BE2C (cell line): Measurements from ENCODE around the gene TBC1D10A.

Source experiments
- DNase-seq: peaks from one replicate; pipeline ENCODE4 v3.0.0-alpha.2; 2020
- H3K27me3 ChIP-seq: fragments of 250-450 bp; sonication (Bioruptor Pico); 2 replicates; pipeline ENCODE4 v1.5.1; 2020; ENCODE audit warnings: mild to moderate bottlenecking
- H3K36me3 ChIP-seq: fragments of 250-450 bp; sonication (Bioruptor Pico); 2 replicates; pipeline ENCODE4 v1.5.1; 2020; ENCODE audit warnings: mild to moderate bottlenecking
- H3K4me1 ChIP-seq: fragments of 250-450 bp; sonication (Bioruptor Pico); 2 replicates; pipeline ENCODE4 v1.5.1; 2020
- H3K4me3 ChIP-seq: 2 replicates; pipeline ENCODE4 v1.5.1; 2011; ENCODE audit warnings: low read depth, low read length
- H3K9me3 ChIP-seq: fragments of 250-450 bp; sonication (Bioruptor Pico); 2 replicates; pipeline ENCODE4 v1.5.1; 2020
- TF ChIP-seq, protein P1 (sequence below): IDR thresholded peaks from 2 replicates; pipeline ENCODE4 v1.5.1; 2012; ENCODE audit warnings: mild to moderate bottlenecking, low read depth, low read length

Gene TBC1D10A

DNA sequence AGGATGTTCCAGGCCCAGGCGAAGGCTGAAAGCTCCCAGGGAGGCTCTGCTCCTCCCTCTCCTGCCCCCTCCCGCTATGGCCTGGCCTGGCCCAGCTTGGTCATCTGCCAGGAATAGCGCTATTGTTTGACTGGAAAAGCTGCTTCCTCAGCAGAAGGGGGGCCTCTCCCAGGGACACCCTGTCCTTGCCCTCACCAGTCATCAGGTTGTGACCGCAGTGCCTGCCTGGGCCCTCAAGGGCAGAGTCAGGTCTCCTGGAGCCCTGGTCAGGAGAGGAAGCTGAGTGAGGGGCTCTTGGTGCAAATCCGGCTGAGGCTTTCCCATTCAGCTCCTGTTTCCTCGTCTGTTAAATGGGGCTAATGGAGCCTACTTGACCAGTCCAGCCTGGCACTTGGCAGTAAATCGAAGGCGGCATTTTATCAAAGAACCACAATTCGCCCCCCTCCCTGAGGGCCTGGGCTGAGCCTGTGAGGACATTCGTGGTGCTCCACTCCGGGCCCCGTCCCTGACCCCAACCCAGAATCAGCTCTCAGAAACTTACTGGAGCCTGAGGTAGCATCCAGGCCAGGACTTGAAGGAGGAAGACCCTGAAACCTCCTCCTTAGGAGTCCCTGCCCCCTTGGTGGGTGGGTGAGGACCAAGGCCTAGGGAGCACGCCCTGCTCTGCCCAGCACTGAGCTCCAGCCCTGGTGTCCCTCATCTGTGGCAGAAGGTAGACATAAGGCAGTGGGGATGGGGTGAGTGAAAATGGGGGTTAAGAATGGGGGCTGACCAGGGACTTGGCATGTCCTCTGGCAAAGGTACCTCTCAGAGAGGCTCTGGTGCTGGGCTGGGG lies 35.5 kb downstream of the TBC1D10A start:
- TF ChIP-seq, protein P1, sequence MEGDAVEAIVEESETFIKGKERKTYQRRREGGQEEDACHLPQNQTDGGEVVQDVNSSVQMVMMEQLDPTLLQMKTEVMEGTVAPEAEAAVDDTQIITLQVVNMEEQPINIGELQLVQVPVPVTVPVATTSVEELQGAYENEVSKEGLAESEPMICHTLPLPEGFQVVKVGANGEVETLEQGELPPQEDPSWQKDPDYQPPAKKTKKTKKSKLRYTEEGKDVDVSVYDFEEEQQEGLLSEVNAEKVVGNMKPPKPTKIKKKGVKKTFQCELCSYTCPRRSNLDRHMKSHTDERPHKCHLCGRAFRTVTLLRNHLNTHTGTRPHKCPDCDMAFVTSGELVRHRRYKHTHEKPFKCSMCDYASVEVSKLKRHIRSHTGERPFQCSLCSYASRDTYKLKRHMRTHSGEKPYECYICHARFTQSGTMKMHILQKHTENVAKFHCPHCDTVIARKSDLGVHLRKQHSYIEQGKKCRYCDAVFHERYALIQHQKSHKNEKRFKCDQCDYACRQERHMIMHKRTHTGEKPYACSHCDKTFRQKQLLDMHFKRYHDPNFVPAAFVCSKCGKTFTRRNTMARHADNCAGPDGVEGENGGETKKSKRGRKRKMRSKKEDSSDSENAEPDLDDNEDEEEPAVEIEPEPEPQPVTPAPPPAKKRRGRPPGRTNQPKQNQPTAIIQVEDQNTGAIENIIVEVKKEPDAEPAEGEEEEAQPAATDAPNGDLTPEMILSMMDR, result no peak
- peaks cover 16% of the 10 kb centered on the region for H3K4me1 ChIP-seq
- no peaks in the 10 kb centered on the region for H3K27me3 ChIP-seq
- H3K4me3 ChIP-seq, result no peak overlapping the region
- no peaks in the 10 kb centered on the region for H3K9me3 ChIP-seq
- H3K36me3 ChIP-seq, result no peaks in the 10 kb centered on the region
- DNase-seq, result peak; percentile 54

DNA sequence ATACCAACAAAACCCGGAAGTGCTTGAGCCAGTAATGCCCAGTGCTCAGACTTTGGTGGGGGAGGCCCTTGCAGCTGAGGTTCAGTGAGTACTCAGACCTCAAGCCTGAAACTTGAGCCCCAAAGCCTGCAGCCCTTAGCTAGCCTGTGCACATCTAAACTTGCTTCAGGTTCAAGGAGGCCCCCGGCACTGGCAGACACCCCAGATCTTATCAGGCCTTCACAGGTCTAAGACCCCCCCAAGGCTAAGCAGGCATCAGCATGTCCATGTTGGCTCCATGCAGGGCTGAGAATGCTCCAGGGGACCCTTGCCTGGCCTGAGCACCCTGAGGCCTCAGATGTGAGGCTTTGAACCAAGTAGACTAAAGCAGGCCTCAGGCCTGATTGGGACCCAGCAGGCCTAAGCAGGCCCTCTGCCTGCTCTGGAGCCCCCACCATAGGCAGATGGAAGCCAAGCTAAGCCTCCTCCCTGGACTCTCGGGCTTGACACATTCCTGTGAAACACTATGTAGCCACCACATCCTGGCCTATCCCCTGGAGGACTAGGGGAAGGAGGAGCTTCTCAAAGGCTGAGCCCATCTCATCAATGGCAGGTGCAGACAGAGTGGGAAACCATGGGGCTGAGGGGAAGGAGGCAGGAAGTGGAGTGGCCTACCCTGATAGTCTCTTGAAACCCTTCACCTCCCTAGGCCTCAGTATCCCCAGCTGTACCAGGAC lies 36.2 kb downstream of the TBC1D10A start:
- no peaks in the 10 kb centered on the region for H3K27me3 ChIP-seq
- no peak for DNase-seq
- H3K9me3 ChIP-seq, result no peaks in the 10 kb centered on the region
- H3K36me3 ChIP-seq, result no peaks in the 10 kb centered on the region
- H3K4me3 ChIP-seq, result no peak overlapping the region
- H3K4me1 ChIP-seq, result peaks cover 16% of the 10 kb centered on the region
- TF ChIP-seq, protein P1, result no peak

DNA sequence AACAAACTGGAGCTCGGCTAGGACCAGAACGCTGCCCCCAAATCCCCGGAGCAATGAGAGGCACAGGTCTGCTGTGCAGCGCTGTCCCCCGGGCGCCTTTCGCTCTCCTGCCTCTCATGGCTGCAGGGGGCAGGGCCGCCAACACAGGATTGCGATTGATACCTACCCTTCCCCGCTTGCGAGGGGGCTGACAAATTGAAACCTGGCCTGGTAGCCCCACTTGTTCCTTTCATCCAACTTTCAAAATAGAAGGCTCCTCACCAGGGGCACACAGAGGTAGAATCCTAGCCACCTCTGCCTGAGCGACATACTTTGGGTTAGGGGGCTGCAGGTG lies 36.8 kb downstream of the TBC1D10A start:
- no peak for DNase-seq
- Histone ChIP-seq H3K36me3 (no peaks in the 10 kb centered on the region), H3K27me3 (no peaks in the 10 kb centered on the region), H3K9me3 (no peaks in the 10 kb centered on the region), H3K4me3 (peak overlapping the region; percentile 38), H3K4me1 (peaks cover 16% of the 10 kb centered on the region)
- TF ChIP-seq, protein P1, result no peak

DNA sequence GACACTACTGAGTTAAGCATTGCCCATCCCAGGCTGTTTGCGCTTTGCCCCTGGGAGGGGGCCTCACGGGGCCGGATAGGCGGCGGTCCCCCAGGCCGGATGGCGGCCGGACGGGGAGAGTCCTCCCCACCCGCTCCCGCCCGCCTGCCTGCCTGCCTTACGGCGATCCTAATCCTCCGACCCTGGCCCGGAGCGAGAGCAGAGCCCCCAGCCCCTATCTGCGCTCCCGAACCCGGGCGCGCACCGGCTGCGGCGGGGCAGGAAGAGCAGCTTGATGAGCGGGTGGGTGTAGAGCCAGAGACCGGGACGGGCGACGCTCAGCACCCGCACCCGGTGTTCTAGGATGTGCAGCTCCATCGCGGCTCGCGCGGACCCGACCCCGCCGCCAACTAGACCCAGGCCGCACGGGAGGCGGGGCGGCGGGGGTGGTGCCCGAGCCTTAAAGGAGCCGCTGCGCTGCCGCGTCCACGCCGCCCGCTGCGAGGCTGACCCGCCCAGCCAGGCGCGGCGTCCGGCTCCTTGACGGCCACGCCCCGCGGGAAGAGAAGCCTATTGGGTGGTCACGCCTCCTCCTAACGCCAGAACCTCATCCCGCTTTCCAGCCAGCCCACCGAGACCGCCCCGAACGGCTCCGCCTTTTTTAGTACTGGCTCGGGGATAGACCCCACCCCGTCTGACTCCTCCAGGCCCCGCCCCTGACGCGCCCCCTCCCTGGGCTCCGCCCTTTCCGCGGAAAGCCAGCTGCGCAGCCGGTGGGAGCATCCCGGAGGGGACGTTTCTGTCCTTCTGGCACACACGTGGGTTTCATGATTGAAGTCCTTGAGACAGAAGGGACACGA lies 37.4 kb downstream of the TBC1D10A start, which contains the start of gene CASTOR1:
TSS of gene CASTOR1 (minus strand) at position 365 of the 839 bp plus-strand sequence. CDS start at position 357, 8 bp downstream.
- Histone ChIP-seq H3K4me1 (peaks cover 16% of the 10 kb centered on the region), H3K27me3 (no peaks in the 10 kb centered on the region), H3K36me3 (no peaks in the 10 kb centered on the region)

DNA sequence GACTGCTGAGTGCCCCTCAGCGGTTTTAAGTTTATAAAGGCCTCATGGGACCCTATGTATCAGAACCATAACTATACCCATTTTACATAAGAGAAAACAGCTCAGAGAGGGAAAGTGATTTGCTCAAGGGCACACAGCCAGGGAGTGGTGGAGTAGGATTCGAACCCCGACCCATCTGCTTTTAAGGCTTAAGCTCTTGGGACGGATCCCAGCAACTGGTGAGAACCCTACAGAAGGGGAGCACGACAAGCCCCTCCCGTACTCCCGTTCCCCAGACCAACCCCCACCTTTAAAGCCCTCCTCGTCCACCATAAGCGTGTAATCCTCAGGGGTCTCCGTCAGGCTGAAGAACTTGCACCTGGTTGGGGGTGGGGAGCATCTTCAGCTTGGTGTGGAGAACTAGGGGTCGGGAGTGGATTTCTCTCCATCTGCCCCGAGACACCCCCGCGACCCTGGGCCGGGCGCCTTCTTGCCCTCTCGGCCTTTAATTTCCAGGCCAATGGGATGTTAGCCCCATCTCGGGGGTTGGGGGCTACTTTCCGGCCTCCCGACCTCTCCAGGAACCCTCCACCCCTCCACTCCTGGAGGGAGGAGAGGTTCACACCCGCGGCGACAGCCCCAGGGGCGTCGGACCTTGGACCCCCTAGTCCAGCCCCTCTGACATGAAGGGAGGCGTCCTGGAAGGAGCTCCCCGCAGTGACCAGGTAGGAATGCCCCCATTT lies 38.2 kb downstream of the TBC1D10A start:
- no peak for DNase-seq
- H3K27me3 ChIP-seq, result no peaks in the 10 kb centered on the region
- H3K4me3 ChIP-seq, result peak overlapping the region; percentile 63

More for the DNA sequence above, 37.4 kb downstream of the TBC1D10A start, which contains the start of gene CASTOR1:
- DNase-seq, result peak; percentile 99
- Histone ChIP-seq H3K4me3 (peak within 1 kb of the TSS; percentile 63), H3K9me3 (no peaks in the 10 kb centered on the region)
- TF ChIP-seq, protein P1, result no peak

More for the DNA sequence above, 38.2 kb downstream of the TBC1D10A start:
- Histone ChIP-seq H3K36me3 (no peaks in the 10 kb centered on the region), H3K4me1 (peaks cover 16% of the 10 kb centered on the region), H3K9me3 (no peaks in the 10 kb centered on the region)
- TF ChIP-seq, protein P1, result no peak
